Epithelial cell of esophagus (primary cell): Measurements from ENCODE around the gene MYCBP2.

Experiments
- DNase-seq: peaks from one replicate; pipeline ENCODE4 v3.0.0; 2010; ENCODE audit warnings: low read depth
- H3K4me3 ChIP-seq: 2 replicates; pipeline ENCODE4 v1.5.1; 2011; ENCODE audit warnings: mild to moderate bottlenecking, low read length, control low read depth
- CTCF ChIP-seq: IDR thresholded peaks from 2 replicates; pipeline ENCODE4 v1.5.1; 2011; ENCODE audit warnings: low read depth, mild to moderate bottlenecking, low read length, control low read depth, inconsistent platforms; ENCODE audit not compliant: insufficient read depth; ENCODE audit errors: missing control alignments

Gene MYCBP2

GRCh38 chr13:77042566-77043177 is 284.2 kb downstream of the MYCBP2 start:
- no peak for DNase-seq
- H3K4me3 ChIP-seq = no peak overlapping the region
- no peak for TF ChIP-seq CTCF

- DNase-seq = no peak
- TF ChIP-seq CTCF = no peak
- H3K4me3 ChIP-seq = no peak overlapping the region
These were observed 286.1 kb downstream of the MYCBP2 start for GRCh38 chr13:77040835-77041234.

GRCh38 chr13:77040076-77040475 is 286.8 kb downstream of the MYCBP2 start:
- H3K4me3 ChIP-seq = no peak overlapping the region
- DNase-seq = no peak
- TF ChIP-seq CTCF = no peak

- TF ChIP-seq CTCF = no peak
- DNase-seq = no peak
These were observed 287.9 kb downstream of the MYCBP2 start for GRCh38 chr13:77038907-77039480.

GRCh38 chr13:77036279-77036678 is 290.6 kb downstream of the MYCBP2 start:
- no peak for TF ChIP-seq CTCF
- no peak overlapping the region for H3K4me3 ChIP-seq
- DNase-seq = no peak

More at GRCh38 chr13:77038907-77039480, 287.9 kb downstream of the MYCBP2 start:
- no peak overlapping the region for H3K4me3 ChIP-seq

GRCh38 chr13:77034881-77035280 is 292.0 kb downstream of the MYCBP2 start:
- H3K4me3 ChIP-seq = no peak overlapping the region
- no peak for TF ChIP-seq CTCF
- DNase-seq = peak; percentile 50
